AG10803 (cell line): ENCODE measurements around the gene CCDC181.
"Not testable (repeated sequence)": the region's sequence is repeated elsewhere in the genome, so short reads cannot be mapped to it uniquely, and the experiment has no call there.

Experiments
- DNase-seq: peaks from one replicate; pipeline ENCODE4 v3.0.0; 2010; ENCODE audit warnings: low read depth
- H3K4me3 ChIP-seq: 2 replicates; pipeline ENCODE4 v1.5.1; 2011; ENCODE audit warnings: mild to moderate bottlenecking, low read length, control low read depth
- CTCF ChIP-seq: conservative IDR thresholded peaks from 2 replicates; pipeline ENCODE4 v1.5.1; 2011; ENCODE audit warnings: mild to moderate bottlenecking, low read length, control low read depth, inconsistent platforms

The CCDC181 gene

GRCh38 chr1:169456029-169456428 is 28.8 kb upstream of the CCDC181 start:
- no peak for DNase-seq
- TF ChIP-seq CTCF = no peak
- no peak overlapping the region for H3K4me3 ChIP-seq

DNA sequence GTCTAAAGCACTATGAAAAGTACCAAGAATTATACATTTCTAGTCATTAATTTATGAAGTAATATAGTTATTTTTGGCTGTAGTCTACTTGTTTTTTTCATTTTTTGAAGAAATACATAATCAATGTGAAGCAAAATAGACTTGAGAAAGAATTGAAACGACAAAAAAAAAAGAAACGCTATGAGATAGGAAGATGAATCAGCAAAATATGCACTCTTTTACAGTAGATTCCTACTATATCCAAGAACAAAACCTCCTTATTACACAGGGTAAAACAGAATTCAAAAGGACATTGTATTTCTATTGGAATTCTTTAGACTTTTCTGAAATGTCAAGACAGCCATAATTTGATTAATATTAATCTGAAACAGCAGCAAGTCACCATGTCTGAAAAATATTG is 25.6 kb upstream of the CCDC181 start:
- TF ChIP-seq CTCF = no peak
- H3K4me3 ChIP-seq = no peak overlapping the region
- no peak for DNase-seq

DNA sequence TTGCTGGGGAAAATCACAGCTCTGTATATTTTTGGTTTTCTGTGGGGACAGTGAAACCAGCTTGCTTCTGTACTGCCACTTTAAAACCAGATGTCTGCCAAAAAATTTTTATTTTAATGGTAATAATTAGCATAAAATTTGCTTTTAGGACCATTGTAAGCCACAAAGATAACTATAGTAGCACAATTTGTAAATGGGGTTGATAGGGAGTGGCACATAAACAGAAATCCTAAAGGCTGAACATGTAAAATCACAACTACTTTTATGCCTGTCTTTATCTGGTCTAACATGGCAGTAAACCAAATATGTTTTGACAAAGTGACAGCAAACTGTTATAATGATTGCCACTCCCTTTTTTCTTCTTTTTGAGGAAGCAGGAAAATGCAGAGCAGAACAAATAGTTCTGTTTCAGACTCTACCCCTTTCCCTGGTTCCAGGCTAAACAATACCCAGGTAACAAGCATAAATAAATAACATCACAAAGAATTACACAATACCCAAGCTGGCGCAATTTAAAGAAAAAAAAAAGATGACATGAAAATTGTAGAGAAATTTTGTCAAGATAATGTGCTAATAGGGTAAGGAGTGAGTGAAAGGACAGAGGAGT is 24.0 kb upstream of the CCDC181 start:
- H3K4me3 ChIP-seq = no peak overlapping the region
- no peak for DNase-seq
- no peak for TF ChIP-seq CTCF

- no peak overlapping the region for H3K4me3 ChIP-seq
- TF ChIP-seq CTCF = no peak
- no peak for DNase-seq
These were observed 16.6 kb upstream of the CCDC181 start for GRCh38 chr1:169443923-169444322.

DNA sequence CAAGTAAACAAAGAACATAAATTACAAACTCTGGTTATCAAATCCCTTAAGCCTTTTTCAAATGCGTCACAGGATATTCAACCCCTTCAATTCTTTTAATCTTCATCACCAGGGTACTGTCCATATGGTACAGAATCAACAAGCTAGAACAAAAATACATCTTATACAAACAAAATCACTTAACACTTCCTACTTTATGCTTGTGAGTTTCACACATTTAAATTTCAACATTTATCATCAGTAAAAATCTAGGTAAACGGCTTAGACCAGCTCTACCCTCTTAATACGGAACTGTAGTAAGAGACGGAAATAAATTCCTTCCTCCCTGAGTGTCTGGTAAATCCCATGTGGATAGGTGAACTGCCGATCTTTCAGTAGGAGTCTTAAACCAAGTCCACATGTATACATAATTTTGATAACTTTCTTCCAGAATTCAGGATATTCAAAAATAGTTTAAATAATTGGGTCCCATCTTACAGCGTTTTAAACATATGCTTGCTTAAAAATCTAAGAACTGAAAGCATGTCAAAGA is 1.0 kb downstream of the CCDC181 start:
- H3K4me3 ChIP-seq = no peak overlapping the region
- no peak for TF ChIP-seq CTCF
- DNase-seq = no peak

GRCh38 chr1:169421309-169421708 is 6.0 kb downstream of the CCDC181 start:
- no peak for DNase-seq
- TF ChIP-seq CTCF = no peak
- no peak overlapping the region for H3K4me3 ChIP-seq

GRCh38 chr1:169414952-169415351 is 12.3 kb downstream of the CCDC181 start:
- H3K4me3 ChIP-seq = no peak overlapping the region
- TF ChIP-seq CTCF = no peak
- DNase-seq = no peak

DNA sequence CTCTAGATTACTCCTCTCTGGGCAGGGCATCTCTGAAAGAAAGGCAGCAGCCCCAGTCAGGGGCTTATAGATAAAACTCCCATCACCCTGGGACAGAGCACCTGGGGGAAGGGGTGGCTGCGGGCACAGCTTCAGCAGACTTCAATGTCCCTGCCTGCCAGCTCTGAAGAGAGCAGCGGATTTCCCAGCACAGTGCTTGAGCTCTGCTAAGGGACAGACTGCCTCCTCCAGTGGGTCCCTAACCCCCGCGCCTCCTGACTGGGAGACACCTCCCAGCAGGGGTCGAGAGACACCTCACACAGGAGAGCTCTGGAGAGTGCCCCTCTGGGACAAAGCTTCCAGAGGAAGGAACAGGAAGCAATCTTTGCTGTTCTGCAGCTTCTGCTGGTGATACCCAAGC is 18.9 kb downstream of the CCDC181 start:
- DNase-seq, H3K4me3 ChIP-seq: not testable (repeated sequence)

DNA sequence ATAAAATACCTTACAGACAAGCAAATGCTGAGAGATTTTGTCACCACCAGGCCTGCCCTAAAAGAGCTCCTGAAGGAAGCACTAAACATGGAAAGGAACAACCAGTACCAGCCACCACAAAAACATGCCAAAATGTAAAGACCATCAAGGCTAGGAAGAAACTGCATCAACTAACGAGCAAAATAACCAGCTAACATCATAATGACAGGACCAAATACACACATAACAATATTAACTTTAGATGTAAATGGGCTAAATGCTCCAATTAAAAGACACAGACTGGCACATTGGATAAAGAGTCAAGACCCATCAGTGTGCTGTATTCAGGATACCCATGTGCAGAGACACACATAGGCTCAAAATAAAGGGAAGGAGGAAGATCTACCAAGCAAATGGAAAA is 24.7 kb downstream of the CCDC181 start:
- H3K4me3 ChIP-seq, DNase-seq: not testable (repeated sequence)
